Osteoblast (primary cell): ENCODE data around the gene PCDH9. TPM values are rescaled to one million over a fixed set of nuclear protein-coding genes. Genes with fewer than 3 reads are reported as not detected.

Source experiments
- DNase-seq: peaks from one replicate; pipeline ENCODE4 v3.0.0; 2011; ENCODE audit warnings: low spot score, mixed read lengths; ENCODE audit not compliant: insufficient read length; ENCODE audit errors: missing footprints
- H2AFZ ChIP-seq: 2 replicates; pipeline ENCODE4 v1.6.0; 2011; ENCODE audit warnings: mild to moderate bottlenecking, low read length
- H3K27ac ChIP-seq: 2 replicates; pipeline ENCODE4 v1.5.1; 2011; ENCODE audit warnings: mild to moderate bottlenecking, low read depth, low read length, moderate library complexity
- H3K27me3 ChIP-seq: 2 replicates; pipeline ENCODE4 v1.6.0; 2012; ENCODE audit warnings: mild to moderate bottlenecking, control low read depth, inconsistent platforms, low read length, moderate library complexity; ENCODE audit not compliant: insufficient read depth
- H3K36me3 ChIP-seq: 2 replicates; pipeline ENCODE4 v1.5.1; 2011; ENCODE audit warnings: mild to moderate bottlenecking, low read length, control low read depth, moderate library complexity; ENCODE audit not compliant: insufficient read depth
- H3K4me1 ChIP-seq: 2 replicates; pipeline ENCODE4 v1.5.1; 2011; ENCODE audit warnings: mild to moderate bottlenecking, low read length, control low read depth, moderate library complexity; ENCODE audit not compliant: insufficient read depth
- H3K4me2 ChIP-seq: 2 replicates; pipeline ENCODE4 v1.6.0; 2011; ENCODE audit warnings: mild to moderate bottlenecking, low read length; ENCODE audit not compliant: insufficient read depth
- H3K4me3 ChIP-seq: fragments of 200-600 bp; sonication (generic); 3 replicates; pipeline ENCODE4 v1.5.1; 2012; ENCODE audit warnings: mild to moderate bottlenecking, low read length, inconsistent platforms; ENCODE audit not compliant: insufficient read depth
- H3K79me2 ChIP-seq: 2 replicates; pipeline ENCODE4 v1.6.0; 2012; ENCODE audit warnings: mild to moderate bottlenecking, low read length, control low read depth, inconsistent platforms; ENCODE audit not compliant: insufficient read depth
- H3K9me3 ChIP-seq: 2 replicates; pipeline ENCODE4 v1.5.1; 2011; ENCODE audit warnings: low read depth, low read length, control low read depth
- H4K20me1 ChIP-seq: 2 replicates; pipeline ENCODE4 v1.6.0; 2012; ENCODE audit warnings: mild to moderate bottlenecking, low read length, control low read depth; ENCODE audit not compliant: insufficient read depth
- total RNA-seq: library from RNA; depleted of rRNA; stranded (reverse); fragments of >200 nt; gene quantifications from 2 replicates; pipeline ENCODE4 v1.2.3, GENCODE V29; 2012
- TF ChIP-seq, protein P1 (sequence below): IDR thresholded peaks from 2 replicates; pipeline ENCODE4 v1.5.1; 2011; ENCODE audit warnings: mild to moderate bottlenecking, low read depth, low read length, moderate library complexity; ENCODE audit errors: extremely low read depth

Gene PCDH9
- total RNA-seq, 1 donor = 1.1 TPM

DNA sequence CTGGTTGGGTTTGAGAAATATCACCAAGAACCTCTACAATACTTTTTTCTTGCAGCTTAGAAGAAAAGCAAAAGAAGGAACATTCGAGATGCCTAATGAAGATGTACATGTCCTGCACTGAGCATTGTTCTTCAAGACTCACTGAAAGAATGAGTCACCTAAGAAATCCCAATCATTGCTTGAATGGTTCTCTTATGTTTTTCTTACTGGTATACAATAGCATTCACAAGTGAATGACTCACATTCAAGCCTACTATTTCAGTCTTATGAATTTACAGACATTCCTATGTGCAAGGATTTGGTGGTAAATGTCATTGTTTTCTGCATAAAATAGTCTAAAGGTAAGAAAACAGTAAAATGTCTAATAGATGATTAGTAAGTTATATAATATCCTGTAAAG is 594.6 kb downstream of the PCDH9 start:
- DNase-seq = peak; percentile 43
- Histone ChIP-seq H4K20me1 (no peaks in the 10 kb centered on the region), H3K27me3 (no peaks in the 10 kb centered on the region), H2AFZ (no peak overlapping the region), H3K4me3 (no peak overlapping the region), H3K79me2 (no peaks in the 10 kb centered on the region), H3K36me3 (no peaks in the 10 kb centered on the region), H3K27ac (no peak overlapping the region), H3K4me1 (peaks cover 13% of the 10 kb centered on the region), H3K4me2 (peak overlapping the region; percentile 35), H3K9me3 (no peaks in the 10 kb centered on the region)
- TF ChIP-seq, protein P1, sequence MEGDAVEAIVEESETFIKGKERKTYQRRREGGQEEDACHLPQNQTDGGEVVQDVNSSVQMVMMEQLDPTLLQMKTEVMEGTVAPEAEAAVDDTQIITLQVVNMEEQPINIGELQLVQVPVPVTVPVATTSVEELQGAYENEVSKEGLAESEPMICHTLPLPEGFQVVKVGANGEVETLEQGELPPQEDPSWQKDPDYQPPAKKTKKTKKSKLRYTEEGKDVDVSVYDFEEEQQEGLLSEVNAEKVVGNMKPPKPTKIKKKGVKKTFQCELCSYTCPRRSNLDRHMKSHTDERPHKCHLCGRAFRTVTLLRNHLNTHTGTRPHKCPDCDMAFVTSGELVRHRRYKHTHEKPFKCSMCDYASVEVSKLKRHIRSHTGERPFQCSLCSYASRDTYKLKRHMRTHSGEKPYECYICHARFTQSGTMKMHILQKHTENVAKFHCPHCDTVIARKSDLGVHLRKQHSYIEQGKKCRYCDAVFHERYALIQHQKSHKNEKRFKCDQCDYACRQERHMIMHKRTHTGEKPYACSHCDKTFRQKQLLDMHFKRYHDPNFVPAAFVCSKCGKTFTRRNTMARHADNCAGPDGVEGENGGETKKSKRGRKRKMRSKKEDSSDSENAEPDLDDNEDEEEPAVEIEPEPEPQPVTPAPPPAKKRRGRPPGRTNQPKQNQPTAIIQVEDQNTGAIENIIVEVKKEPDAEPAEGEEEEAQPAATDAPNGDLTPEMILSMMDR = no peak

DNA sequence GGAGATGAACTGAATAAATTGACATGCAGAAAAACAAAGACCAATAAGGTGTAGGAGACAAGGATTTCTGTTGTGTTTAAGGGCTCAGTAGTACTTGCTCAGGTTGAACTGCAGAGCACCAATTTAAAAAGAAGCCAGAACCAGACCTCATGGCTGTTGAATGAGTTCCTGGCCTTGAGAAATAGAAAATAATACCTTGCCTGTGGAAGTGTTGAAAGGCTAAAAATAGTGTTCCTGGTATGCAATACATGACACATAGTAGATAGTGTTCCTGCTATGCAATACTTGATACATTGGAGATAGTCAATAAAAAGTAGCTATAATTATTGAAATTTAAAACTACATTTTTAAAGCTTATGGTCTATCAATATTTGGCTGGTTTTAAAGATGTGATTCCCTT is 595.8 kb downstream of the PCDH9 start:
- Histone ChIP-seq H4K20me1 (no peaks in the 10 kb centered on the region), H3K4me2 (no peak overlapping the region), H2AFZ (no peak overlapping the region), H3K4me3 (no peak overlapping the region), H3K36me3 (no peaks in the 10 kb centered on the region), H3K27me3 (no peaks in the 10 kb centered on the region), H3K27ac (no peak overlapping the region), H3K79me2 (no peaks in the 10 kb centered on the region), H3K4me1 (peaks cover 13% of the 10 kb centered on the region), H3K9me3 (no peaks in the 10 kb centered on the region)
- TF ChIP-seq, protein P1 = no peak
- DNase-seq = no peak

DNA sequence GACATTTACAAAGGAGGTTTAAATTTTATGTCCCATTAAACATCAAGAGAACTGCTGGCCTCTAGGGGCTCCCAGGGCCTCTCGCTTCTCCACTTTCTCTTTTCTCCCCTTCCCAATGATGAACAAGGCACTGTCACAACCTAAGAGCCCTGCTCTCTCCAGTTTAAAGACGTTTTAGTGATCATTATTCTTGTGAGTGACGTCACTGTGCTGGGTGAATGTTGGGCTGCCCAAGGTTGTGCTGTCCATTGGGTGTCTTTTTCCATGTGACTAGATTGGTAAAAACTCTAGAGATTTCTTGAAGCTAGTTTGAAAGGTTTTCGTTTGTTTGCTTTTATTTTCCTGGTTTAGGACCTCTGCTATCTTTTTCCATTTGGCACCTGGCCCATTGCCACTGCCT is 602.6 kb downstream of the PCDH9 start:
- Histone ChIP-seq H3K79me2 (no peaks in the 10 kb centered on the region), H3K4me2 (no peak overlapping the region), H3K4me3 (no peak overlapping the region), H3K27me3 (no peaks in the 10 kb centered on the region), H3K9me3 (no peaks in the 10 kb centered on the region), H3K4me1 (no peaks in the 10 kb centered on the region), H3K36me3 (no peaks in the 10 kb centered on the region), H2AFZ (no peak overlapping the region), H3K27ac (no peak overlapping the region), H4K20me1 (no peaks in the 10 kb centered on the region)
- TF ChIP-seq, protein P1 = no peak
- DNase-seq = no peak

DNA sequence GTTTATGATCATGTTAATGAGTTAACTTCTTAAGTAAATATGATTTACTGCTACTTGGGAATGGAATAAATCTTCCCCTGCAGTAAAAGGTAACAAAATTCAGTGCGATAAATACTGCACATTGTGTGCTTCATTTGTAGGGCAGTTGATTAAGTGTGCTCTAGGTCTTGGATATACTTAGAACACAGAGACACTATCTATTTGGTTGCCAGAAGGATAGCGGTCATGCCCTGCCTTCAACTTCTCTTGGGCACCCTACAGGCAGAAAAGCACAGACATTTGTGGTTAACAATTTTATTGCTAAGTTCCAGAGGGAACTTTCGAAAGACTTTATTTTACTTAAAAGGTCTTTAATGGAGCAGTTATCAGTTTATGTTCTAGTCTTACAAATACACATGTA is 605.8 kb downstream of the PCDH9 start:
- Histone ChIP-seq H3K4me3 (no peak overlapping the region), H4K20me1 (no peaks in the 10 kb centered on the region), H2AFZ (peak overlapping the region; percentile 57), H3K4me2 (no peak overlapping the region), H3K27me3 (no peaks in the 10 kb centered on the region), H3K9me3 (no peaks in the 10 kb centered on the region), H3K36me3 (no peaks in the 10 kb centered on the region), H3K4me1 (no peaks in the 10 kb centered on the region), H3K79me2 (no peaks in the 10 kb centered on the region), H3K27ac (no peak overlapping the region)
- TF ChIP-seq, protein P1 = no peak
- DNase-seq = no peak
